Neural cell (in vitro differentiated cells): Measurements from ENCODE around the gene DMBT1. TPM values are rescaled to one million over a fixed set of nuclear protein-coding genes. Genes with fewer than 3 reads are reported as not detected.
"Not testable (repeated sequence)": the region's sequence is repeated elsewhere in the genome, so short reads cannot be mapped to it uniquely, and the experiment has no call there.

Source experiments
- H2AFZ ChIP-seq: fragments of 200-600, 300-800 bp; sonication (generic), shearing (Covaris generic); 2 replicates; pipeline ENCODE4 v1.6.0; 2014; ENCODE audit warnings: low read depth, mild to moderate bottlenecking, antibody characterized with exemption, low read length, moderate library complexity
- H3F3A ChIP-seq: fragments of 200-600 bp; shearing (Covaris generic); 2 replicates; pipeline ENCODE4 v1.6.1; 2016; ENCODE audit warnings: mild to moderate bottlenecking, moderate library complexity, mixed read lengths, antibody characterized with exemption, low read length; ENCODE audit not compliant: insufficient read depth, poor library complexity, severe bottlenecking
- H3K27ac ChIP-seq: fragments of 200-600, 300-800 bp; sonication (generic), shearing (Covaris generic); 2 replicates; pipeline ENCODE4 v1.5.1; 2014; ENCODE audit warnings: mild to moderate bottlenecking, low read length, moderate library complexity
- H3K27me3 ChIP-seq: fragments of 300-800, 200-600 bp; sonication (generic), shearing (Covaris generic); 2 replicates; pipeline ENCODE4 v1.6.0; 2014; ENCODE audit warnings: mild to moderate bottlenecking, low read depth, low read length, moderate library complexity; ENCODE audit not compliant: insufficient read depth
- H3K36me3 ChIP-seq: fragments of 300-800, 200-600 bp; sonication (generic), shearing (Covaris generic); 2 replicates; pipeline ENCODE4 v1.5.1; 2014; ENCODE audit warnings: mild to moderate bottlenecking, antibody characterized with exemption, low read length, moderate library complexity; ENCODE audit not compliant: insufficient read depth
- H3K4me2 ChIP-seq: fragments of 300-800, 200-600 bp; sonication (generic), shearing (Covaris generic); 2 replicates; pipeline ENCODE4 v1.6.0; 2014; ENCODE audit warnings: mild to moderate bottlenecking, low read length
- H3K4me3 ChIP-seq: fragments of 300-800, 200-600 bp; sonication (generic), shearing (Covaris generic); 2 replicates; pipeline ENCODE4 v1.5.1; 2014; ENCODE audit warnings: mild to moderate bottlenecking, low read length, moderate library complexity
- H3K79me2 ChIP-seq: fragments of 200-600 bp; shearing (Covaris generic); replicated peaks from 2 replicates; pipeline ENCODE4 v1.6.0; 2014; ENCODE audit warnings: mild to moderate bottlenecking, low read length, moderate library complexity; ENCODE audit not compliant: insufficient read depth
- H3K9ac ChIP-seq: fragments of 300-800, 200-600 bp; sonication (generic), shearing (Covaris generic); 2 replicates; pipeline ENCODE4 v1.6.1; 2016; ENCODE audit warnings: mild to moderate bottlenecking, low read length, mixed read lengths
- H3K9me2 ChIP-seq: fragments of 200-600 bp; shearing (Covaris generic); 2 replicates; pipeline ENCODE4 v1.6.1; 2016; ENCODE audit warnings: mild to moderate bottlenecking, low read length, mixed read lengths; ENCODE audit not compliant: insufficient read depth
- H3K9me3 ChIP-seq: fragments of 200-600, 300-800 bp; sonication (generic), shearing (Covaris generic); 2 replicates; pipeline ENCODE4 v1.6.1; 2016; ENCODE audit warnings: mild to moderate bottlenecking, mixed run types, low read length, moderate library complexity, mixed read lengths
- H4K20me1 ChIP-seq: fragments of 200-600 bp; shearing (Covaris generic); 2 replicates; pipeline ENCODE4 v1.6.1; 2016; ENCODE audit warnings: mild to moderate bottlenecking, mixed run types; ENCODE audit not compliant: insufficient read depth
- EP300 ChIP-seq: fragments of 450-650 bp; conservative IDR thresholded peaks from 2 replicates; pipeline ENCODE4 v1.6.1; 2014; ENCODE audit warnings: antibody characterized with exemption, mild to moderate bottlenecking, moderate library complexity; ENCODE audit not compliant: poor library complexity, severe bottlenecking
- EZH2 ChIP-seq: fragments of 200-600, 300-800 bp; shearing (Covaris generic), sonication (generic); IDR thresholded peaks from 2 replicates; pipeline ENCODE4 v1.6.1; 2014; ENCODE audit warnings: antibody characterized with exemption, low read length, borderline replicate concordance, mild to moderate bottlenecking; ENCODE audit not compliant: insufficient read depth, poor library complexity, severe bottlenecking
- MXI1 ChIP-seq: fragments of 450-650 bp; conservative IDR thresholded peaks from 2 replicates; pipeline ENCODE4 v1.6.1; 2014; ENCODE audit warnings: antibody characterized with exemption, mild to moderate bottlenecking; ENCODE audit not compliant: poor library complexity, severe bottlenecking
- POLR2AphosphoS5 ChIP-seq: IDR thresholded peaks from 2 replicates; pipeline ENCODE4 v1.6.1; 2012
- RAD21 ChIP-seq: fragments of 450-650 bp; conservative IDR thresholded peaks from 2 replicates; pipeline ENCODE4 v1.6.1; 2014; ENCODE audit warnings: antibody characterized with exemption, mild to moderate bottlenecking, moderate library complexity
- SMC3 ChIP-seq: fragments of 450-650 bp; conservative IDR thresholded peaks from 2 replicates; pipeline ENCODE4 v1.6.1; 2014; ENCODE audit warnings: antibody characterized with exemption, mild to moderate bottlenecking, moderate library complexity; ENCODE audit not compliant: poor library complexity
- TAF1 ChIP-seq: IDR thresholded peaks from 2 replicates; pipeline ENCODE4 v1.6.1; 2012; ENCODE audit warnings: low read depth
- polyA plus RNA-seq: library from polyadenylated mRNA; depleted of rRNA; stranded (reverse); fragments of >200 nt; gene quantifications from 2 replicates; pipeline ENCODE4 v1.2.3, GENCODE V29; 2014
- TF ChIP-seq, protein P1 (sequence below): fragments of 450-650 bp; IDR thresholded peaks from 2 replicates; pipeline ENCODE4 v1.5.1; 2014; ENCODE audit warnings: antibody characterized with exemption, mild to moderate bottlenecking, moderate library complexity; ENCODE audit not compliant: poor library complexity, severe bottlenecking
- TF ChIP-seq, protein P2 (sequence below): IDR thresholded peaks from 2 replicates; pipeline ENCODE4 v1.6.1; 2012; ENCODE audit warnings: borderline replicate concordance

The DMBT1 gene
- polyA plus RNA-seq, 1 donor from 2014 or later: not detected

DNA sequence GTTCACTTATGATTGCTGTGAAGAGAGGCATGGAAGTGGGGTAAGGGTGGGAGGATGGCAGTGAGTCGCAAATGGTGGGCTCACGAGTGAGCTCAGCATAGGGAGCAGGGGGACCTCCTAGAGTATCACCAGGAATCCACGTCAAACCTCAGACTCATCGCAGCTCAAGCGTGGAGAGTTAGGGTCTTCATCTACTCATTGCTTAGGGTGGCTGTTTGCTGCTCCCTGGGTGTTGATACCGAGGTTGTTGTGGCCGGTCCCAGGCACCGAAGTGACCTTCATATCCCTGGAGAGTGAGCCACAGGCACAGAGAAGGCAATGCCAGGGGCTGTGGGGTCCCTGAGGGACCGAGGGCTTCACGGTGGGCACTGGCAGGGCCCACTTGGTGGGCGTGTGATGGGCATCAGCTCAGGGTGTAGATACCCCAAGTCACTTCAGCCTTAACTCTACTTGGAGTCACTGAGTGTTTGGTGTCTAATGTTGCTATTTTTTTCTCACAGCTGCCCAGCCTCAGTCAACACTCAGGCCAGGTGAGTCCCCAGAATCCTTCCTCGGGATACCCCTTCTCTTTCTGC, 16.8 kb downstream of the DMBT1 start:
- Histone ChIP-seq H3K9me3 (no peaks in the 10 kb centered on the region), H4K20me1 (no peaks in the 10 kb centered on the region), H3K79me2 (no peaks in the 10 kb centered on the region), H3K9me2 (no peaks in the 10 kb centered on the region), H3K27ac (no peak overlapping the region), H3K36me3 (no peaks in the 10 kb centered on the region), H3K4me2 (no peak overlapping the region), H3K4me3 (no peak overlapping the region), H3K9ac (no peak overlapping the region), H3K27me3 (no peaks in the 10 kb centered on the region), H3F3A (no peaks in the 10 kb centered on the region), H2AFZ (no peak overlapping the region)
- TF ChIP-seq, protein P1, sequence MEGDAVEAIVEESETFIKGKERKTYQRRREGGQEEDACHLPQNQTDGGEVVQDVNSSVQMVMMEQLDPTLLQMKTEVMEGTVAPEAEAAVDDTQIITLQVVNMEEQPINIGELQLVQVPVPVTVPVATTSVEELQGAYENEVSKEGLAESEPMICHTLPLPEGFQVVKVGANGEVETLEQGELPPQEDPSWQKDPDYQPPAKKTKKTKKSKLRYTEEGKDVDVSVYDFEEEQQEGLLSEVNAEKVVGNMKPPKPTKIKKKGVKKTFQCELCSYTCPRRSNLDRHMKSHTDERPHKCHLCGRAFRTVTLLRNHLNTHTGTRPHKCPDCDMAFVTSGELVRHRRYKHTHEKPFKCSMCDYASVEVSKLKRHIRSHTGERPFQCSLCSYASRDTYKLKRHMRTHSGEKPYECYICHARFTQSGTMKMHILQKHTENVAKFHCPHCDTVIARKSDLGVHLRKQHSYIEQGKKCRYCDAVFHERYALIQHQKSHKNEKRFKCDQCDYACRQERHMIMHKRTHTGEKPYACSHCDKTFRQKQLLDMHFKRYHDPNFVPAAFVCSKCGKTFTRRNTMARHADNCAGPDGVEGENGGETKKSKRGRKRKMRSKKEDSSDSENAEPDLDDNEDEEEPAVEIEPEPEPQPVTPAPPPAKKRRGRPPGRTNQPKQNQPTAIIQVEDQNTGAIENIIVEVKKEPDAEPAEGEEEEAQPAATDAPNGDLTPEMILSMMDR: no peak
- no peak for TF ChIP-seq TAF1
- no peak for TF ChIP-seq POLR2AphosphoS5
- no peak for TF ChIP-seq RAD21
- no peak for TF ChIP-seq EP300
- TF ChIP-seq, protein P2, sequence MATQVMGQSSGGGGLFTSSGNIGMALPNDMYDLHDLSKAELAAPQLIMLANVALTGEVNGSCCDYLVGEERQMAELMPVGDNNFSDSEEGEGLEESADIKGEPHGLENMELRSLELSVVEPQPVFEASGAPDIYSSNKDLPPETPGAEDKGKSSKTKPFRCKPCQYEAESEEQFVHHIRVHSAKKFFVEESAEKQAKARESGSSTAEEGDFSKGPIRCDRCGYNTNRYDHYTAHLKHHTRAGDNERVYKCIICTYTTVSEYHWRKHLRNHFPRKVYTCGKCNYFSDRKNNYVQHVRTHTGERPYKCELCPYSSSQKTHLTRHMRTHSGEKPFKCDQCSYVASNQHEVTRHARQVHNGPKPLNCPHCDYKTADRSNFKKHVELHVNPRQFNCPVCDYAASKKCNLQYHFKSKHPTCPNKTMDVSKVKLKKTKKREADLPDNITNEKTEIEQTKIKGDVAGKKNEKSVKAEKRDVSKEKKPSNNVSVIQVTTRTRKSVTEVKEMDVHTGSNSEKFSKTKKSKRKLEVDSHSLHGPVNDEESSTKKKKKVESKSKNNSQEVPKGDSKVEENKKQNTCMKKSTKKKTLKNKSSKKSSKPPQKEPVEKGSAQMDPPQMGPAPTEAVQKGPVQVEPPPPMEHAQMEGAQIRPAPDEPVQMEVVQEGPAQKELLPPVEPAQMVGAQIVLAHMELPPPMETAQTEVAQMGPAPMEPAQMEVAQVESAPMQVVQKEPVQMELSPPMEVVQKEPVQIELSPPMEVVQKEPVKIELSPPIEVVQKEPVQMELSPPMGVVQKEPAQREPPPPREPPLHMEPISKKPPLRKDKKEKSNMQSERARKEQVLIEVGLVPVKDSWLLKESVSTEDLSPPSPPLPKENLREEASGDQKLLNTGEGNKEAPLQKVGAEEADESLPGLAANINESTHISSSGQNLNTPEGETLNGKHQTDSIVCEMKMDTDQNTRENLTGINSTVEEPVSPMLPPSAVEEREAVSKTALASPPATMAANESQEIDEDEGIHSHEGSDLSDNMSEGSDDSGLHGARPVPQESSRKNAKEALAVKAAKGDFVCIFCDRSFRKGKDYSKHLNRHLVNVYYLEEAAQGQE: no peak
- TF ChIP-seq EZH2: no peak
- TF ChIP-seq SMC3: no peak
- TF ChIP-seq MXI1: no peak

DNA sequence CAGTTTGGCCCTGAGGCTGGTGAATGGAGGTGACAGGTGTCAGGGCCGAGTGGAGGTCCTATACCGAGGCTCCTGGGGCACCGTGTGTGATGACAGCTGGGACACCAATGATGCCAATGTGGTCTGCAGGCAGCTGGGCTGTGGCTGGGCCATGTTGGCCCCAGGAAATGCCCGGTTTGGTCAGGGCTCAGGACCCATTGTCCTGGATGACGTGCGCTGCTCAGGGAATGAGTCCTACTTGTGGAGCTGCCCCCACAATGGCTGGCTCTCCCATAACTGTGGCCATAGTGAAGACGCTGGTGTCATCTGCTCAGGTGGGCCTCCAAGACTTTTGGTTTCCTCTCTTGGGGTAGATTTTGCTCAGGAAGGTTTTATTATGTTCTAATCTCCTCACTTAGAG, 25.5 kb downstream of the DMBT1 start:
- not testable (repeated sequence) for H4K20me1 ChIP-seq, H3K36me3 ChIP-seq, H2AFZ ChIP-seq, H3K27me3 ChIP-seq, H3F3A ChIP-seq, H3K9ac ChIP-seq, H3K27ac ChIP-seq, H3K9me3 ChIP-seq, H3K4me3 ChIP-seq, H3K79me2 ChIP-seq, H3K4me2 ChIP-seq, H3K9me2 ChIP-seq
